Stimulated activated CD8-positive, alpha-beta memory T cell treated with anti-CD3 and anti-CD28 coated beads, Interleukin-12 subunit alpha, Interleukin-12 subunit beta, amount 100 ng/mL, for 24 hours (primary cell): ENCODE data around the gene LEO1.

Source experiments
- DNase-seq: peaks from one replicate; pipeline ENCODE4 v3.0.0-alpha.2; 2020; ENCODE audit errors: extremely low read depth

The LEO1 gene

DNA sequence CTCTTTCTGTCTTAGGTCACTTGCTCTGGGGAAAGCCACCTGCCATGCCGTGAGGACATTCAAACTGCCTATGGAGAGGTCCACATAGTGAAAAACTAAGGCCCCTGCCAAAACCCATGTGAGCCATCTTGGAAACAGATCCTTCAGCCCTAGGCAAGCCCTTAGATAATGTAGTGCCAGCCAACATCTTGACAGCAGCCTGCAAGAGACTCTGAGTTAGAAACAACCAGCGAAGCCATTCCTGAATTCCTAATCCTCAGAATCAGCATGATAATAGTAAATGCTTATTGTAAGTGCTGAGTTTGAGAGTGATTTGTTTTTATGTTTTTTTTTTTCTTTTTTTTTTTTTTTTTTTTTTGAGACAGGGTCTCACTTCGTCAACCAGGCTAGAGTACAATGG is 40.6 kb downstream of the LEO1 start:
- no peak for DNase-seq

DNA sequence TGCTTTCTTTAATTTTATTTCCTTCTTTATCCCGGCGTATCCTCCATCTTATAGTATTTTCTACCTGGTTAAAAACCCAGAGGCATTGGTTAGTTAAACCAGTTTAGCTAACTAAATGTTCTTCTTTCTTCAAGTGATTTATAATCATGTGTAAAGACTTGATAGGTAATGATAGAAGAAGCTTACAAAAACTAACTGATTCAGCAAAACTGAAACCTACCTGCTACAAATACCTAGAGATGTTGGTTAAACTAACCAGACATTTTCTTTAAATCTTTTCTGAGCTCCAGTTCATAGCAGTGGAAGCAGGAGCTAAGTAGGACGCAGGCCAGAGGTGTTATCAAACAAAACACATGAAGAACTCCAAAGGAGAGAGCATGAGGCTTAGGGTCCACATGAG is 44.8 kb downstream of the LEO1 start:
- no peak for DNase-seq

DNA sequence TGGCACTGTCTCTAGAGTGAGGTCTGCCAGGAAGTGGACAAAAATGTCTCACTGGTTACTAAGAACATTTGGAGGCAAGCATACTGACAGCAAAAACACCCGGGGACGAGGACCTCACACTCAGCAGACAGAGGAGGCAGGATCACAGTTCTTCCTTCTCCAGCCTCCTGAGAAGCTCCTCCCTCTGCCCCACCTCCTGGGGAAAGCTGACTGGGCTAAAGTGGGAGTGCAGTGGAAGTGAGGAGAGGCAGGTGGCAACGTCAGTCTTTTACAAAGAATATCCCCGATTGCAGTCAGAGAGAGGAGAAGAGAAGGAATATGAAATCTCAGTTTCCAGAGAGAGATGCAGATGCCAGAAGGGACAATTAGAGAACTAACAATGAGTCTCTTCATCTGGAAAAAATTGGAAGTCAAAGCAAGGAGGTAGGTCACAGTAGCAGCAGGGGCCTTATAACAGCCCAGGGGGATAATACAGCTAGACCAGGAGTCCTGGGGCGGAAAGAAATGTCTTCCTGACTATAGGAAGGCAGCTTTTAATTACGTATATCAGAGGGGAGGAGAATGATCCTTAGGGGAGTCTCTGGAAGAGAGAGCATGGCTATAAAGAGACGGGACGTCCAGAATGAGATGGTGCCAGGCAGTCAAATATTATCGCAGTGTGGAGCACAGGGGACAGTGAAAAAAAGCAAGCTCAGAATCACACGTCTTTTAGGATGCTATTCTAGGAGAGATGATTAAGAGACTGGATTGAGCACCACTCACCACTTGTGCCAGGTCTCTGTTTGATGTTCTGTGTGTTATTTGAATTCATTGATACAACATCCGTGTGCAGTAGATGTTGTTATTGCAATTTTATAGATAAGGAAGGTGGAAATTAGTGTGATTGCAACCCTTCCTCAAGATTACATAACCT is 47.2 kb downstream of the LEO1 start:
- DNase-seq: no peak

DNA sequence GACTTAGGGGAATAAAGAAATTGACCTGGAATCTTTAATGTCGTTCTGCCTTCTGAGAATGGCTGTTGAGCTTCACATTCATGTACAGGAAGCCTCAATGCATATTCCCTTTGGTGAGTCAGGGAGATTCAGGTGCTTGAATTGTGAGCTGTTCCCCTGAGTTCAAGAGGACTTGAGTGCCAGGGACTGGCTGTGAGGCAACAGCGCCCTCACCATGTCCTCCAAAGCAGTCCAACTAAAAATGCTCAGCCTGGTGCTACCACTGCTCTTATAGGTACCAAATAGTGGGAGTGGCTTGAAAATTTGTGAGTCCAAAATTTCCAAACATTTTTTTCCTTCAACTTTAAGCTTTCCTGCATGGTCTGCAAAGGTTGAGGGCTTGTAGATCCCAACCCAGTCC is 54.1 kb downstream of the LEO1 start:
- DNase-seq: no peak

DNA sequence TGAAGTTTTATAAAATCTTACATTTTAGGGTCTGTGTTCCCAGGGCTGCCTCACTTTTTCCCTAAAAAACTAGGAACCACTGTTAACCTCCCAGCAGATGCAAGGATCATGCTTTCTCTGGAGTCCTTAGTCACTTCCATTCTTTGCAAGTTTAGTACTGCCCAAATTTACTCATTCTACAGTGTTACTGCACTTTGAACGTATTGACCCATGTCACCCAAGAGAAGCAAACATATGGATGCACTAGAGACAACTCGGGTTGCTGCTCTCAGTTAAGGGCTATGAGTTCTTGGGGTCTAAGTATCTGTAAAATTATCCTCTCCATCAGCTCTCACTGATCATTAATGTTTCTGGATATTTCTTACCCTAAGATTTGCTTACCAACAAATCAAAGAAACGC is 59.0 kb downstream of the LEO1 start:
- no peak for DNase-seq

DNA sequence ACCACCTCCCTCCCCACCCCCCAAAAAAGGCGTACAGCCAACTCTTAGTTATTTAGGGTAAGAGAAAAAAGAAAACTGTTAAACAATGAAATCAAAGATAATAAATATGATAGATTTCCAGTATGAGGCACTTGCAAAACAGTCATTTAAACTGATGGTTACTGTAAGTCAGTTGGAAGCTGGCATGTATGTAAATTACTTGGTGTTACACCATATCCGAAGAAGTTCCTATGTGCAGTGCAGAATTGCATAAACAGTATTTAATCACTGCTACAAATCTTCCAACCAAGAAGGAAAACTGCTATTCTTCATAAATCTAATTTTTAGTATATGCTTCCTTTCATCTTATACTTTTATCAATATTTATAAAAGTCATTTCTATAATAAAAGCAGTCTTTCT is 62.0 kb downstream of the LEO1 start:
- DNase-seq: no peak

DNA sequence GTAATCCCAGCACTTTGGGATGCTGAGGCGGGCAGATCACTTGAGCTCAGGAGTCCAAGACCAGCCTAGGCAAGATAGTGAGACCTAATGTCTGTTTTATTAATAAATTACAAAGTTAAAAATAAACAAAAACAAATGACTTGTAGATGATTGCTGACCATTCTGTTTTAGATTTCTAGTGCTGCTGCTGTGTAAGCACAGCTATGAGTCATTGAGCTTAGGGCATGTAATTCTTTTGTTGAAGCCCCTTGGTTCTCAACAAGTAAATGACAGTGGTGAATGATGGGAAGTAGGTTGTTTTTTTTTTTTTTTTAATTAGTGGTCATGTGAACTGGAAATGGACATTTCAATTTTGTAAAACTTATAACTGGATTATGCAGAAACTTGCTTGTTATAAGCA is 63.3 kb downstream of the LEO1 start:
- DNase-seq: no peak

DNA sequence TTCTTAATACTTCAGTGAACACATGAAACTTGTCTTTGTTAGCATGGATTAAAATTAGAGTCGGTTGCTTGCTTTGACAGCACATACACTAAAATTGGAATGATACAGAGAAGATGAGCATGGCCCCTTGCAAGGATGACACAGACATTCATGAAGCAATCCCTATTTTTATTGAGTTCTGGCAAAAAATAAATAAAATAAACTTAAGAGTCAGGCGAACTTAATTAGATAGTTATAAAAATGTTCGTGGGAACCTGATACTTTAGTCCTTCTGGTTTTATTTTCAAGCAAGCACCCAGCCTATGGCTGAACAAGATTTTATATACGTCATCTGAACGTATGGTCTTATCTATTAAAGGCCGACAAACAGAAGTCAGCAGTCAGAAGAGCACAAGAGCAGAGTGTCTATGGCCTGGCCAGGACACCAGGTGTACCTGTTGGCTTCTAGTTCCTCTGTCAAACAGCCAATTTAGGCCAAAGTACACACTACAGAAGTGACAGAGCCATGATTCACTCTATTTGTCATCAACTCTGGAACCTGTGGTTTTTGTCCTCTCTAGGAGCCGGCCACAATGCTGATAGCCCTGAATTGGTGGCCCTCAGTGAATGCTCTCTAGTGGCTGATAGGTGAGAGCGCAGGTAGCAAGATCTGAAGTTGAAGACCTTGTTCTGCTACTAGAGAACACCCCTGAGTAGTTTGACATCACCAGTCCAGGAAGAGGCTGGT is 64.3 kb downstream of the LEO1 start:
- no peak for DNase-seq

DNA sequence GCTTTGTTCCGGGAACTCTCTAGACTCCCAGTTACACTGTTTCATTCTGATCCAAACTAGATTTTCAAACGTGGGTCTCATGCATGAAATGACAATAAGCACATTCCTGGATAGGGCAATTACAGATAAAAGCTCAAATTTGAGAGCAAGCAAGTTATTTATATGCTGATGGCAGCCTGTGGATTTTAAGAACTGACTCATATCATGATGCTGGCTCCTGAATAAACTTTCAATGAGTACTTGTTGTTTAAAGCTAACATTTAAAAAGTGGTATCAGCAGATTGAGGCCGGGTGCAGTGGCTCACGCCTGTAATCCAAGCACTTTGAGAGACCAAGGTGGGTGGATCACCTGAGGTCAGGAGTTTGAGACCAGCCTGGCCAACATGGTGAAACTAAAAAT is 66.6 kb downstream of the LEO1 start:
- no peak for DNase-seq

DNA sequence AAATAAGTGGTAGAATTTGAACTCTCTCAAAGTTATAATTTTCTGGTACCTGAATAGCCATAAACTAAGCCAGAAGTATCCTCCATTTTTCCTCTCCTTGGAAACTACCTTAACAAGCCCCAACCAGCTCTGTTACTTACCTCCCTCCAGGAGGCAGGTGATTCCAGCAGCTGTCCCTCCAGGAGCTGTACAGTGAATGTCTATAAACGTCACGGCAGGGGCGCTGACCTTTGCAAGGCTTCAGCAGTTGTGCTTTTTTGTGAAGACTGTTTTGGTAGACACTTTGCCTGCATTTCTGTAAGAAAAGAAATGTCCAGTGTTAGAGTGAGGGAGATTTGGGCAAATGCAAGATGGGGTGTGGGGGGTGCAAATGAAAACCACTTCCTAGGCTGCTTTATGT is 67.2 kb downstream of the LEO1 start:
- no peak for DNase-seq

DNA sequence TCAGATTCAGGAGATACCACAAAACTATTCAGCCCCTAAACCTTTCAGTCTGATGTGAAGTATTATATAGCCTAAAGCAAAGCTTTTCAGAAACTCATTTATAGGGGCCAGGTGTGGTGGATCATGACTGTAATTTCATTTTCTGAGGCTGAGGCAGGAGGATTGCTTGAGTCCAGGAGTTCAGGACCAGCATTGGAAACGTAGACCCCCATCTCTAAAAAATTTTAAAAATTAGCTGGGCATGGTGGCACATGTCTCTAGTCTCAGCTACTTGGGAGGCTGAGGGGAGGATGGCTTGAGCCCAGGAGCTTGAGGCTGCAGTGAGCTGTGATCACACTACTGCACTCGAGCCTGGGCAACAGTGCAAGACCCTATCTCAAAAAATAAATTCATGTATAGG is 82.1 kb downstream of the LEO1 start:
- DNase-seq: no peak

DNA sequence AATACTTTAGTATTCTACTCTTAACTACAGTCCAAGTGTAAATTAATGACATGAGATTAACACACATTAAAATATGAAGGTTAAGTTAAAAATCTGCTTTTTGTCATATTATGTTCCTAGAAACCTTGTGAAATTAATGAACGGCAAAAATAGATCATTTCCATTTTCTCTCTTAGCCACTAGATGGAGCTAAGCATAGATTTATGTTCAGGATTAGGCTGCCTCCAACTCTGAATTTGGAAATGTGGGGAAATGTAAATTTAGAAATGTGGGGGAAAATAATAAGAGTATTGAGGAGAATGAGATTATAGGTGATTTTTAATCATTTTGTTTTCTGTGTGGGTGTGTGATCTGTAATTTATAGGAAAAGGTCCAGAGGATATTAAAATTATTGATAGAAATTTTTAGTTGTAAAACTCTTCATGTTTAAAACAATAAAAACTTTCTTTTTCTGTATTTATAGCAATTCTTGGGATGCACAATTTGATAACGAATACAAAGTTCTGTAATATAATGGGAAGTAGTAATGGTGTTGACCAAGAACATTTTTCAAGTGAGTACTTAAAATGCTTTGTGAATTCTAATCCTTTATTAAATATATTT is 82.9 kb downstream of the LEO1 start:
- no peak for DNase-seq
